Measurements from ENCODE around the gene KSR1. TPM values are rescaled to one million over a fixed set of nuclear protein-coding genes. Genes with fewer than 3 reads are reported as not detected.

KSR1 gene
- total RNA-seq, 2 donors from 2014 or later = 33.7 to 46.3 TPM

DNA sequence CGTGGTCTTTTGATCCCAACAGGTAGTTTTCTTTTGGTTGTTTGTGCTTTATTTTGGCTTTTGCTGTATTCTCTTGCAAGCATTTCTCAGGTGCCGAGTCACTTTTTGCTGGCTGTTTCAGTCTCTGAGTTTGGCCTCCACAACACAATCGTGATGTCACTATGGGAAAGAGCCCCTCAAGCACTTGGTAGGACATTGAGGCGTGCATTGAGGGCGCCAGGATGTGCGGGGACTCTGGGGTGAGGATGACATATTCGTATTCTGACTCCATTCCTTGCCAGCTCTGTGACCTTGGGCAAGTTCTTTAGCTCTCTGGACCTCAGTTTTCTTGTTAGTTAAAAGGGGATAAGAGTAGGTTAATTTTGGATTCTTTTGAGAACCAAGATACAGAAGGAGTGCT is 13.0 kb downstream of the KSR1 start:
- H3K4me3 Mint-ChIP-seq = no peak overlapping the region
- Histone ChIP-seq H3K27me3 (ENCODE audit: control insufficient read depth, insufficient read depth, low read length, poor library complexity, severe bottlenecking) (no peaks in the 10 kb centered on the region), H3K4me3 (ENCODE audit: low read length) (no peak overlapping the region), H3K9me3 (ENCODE audit: control insufficient read depth, low read length) (no peaks in the 10 kb centered on the region), H3K27ac (ENCODE audit: low read depth, low read length) (no peak overlapping the region), H3K9ac (ENCODE audit: extremely low read depth, low read length, poor library complexity, severe bottlenecking) (no peak overlapping the region), H3K4me1 (ENCODE audit: control insufficient read depth, insufficient read depth, low read length) (peaks cover 17% of the 10 kb centered on the region), H3K36me3 (ENCODE audit: control insufficient read depth, insufficient read depth, low read length) (no peaks in the 10 kb centered on the region)
- H3K27ac Mint-ChIP-seq = peak overlapping the region; percentile 76
- H3K36me3 Mint-ChIP-seq (ENCODE audit: low read depth) = no peaks in the 10 kb centered on the region
- H3K27me3 Mint-ChIP-seq (ENCODE audit: insufficient read depth) = no peaks in the 10 kb centered on the region
- no peaks in the 10 kb centered on the region for H3K9me3 Mint-ChIP-seq
- no peak for DNase-seq
- 87 to 90% methylated on average over 5 to 7 of the region's 7 CpGs for WGBS, 2 experiments (ENCODE audit: insufficient coverage in 1 of 2, insufficient read length in 1 of 2)
- peaks cover 43% of the 10 kb centered on the region for H3K4me1 Mint-ChIP-seq
- no peak for TF ChIP-seq CTCF (conservative IDR thresholded peaks at IDR 0.05)

DNA sequence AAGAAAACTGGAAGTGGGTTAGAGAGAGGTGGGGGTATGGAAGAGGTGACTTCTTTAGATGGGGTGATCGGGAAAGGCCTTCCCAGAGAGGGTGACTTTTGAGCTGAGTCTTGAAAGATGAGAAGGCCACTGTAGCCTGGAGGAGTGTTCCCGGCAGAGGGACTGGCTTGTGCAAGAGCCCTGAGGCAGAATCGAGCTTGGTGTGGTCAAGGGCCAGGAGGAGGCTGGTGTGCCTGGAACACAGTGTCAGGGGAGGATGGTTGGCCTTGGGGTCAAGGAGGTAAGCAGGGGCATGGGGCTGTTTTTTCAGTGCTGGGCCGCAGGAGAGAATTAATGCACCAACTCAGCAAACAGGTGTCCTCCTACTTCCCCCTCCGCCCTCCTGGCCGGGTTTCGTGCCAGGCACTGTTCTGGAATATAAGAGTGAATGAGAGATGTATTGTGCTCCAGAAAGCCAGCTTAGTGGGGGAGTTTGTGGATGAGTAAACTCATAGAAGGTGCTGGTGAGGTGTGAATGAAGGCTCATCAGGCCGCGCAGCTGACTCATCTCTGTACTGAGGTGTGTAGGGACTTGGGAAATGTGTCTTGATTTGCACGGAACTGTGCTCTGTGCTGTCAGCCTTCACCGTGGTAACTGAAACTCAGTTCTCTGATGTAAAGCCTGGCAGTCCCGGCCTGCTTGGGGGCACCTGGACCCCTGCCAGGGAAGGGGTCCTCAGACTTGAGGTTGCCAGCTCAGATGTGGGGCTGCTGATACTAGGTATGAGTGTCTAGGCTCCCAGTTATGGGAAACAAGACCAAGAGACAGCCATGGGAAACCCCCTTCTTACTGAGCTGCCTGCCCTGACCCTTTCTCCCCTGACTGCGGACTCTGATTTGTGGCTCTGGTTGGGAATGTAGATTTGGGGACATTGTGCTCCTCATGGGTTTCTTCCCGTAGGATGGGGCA is 15.3 kb downstream of the KSR1 start:
- H3K36me3 Mint-ChIP-seq (ENCODE audit: low read depth) = no peaks in the 10 kb centered on the region
- peak overlapping the region; percentile 56 for H3K27ac Mint-ChIP-seq
- Histone ChIP-seq H3K4me1 (ENCODE audit: control insufficient read depth, insufficient read depth, low read length) (peaks cover 13% of the 10 kb centered on the region), H3K9ac (ENCODE audit: extremely low read depth, low read length, poor library complexity, severe bottlenecking) (no peak overlapping the region), H3K27me3 (ENCODE audit: control insufficient read depth, insufficient read depth, low read length, poor library complexity, severe bottlenecking) (no peaks in the 10 kb centered on the region), H3K36me3 (ENCODE audit: control insufficient read depth, insufficient read depth, low read length) (no peaks in the 10 kb centered on the region), H3K27ac (ENCODE audit: low read depth, low read length) (no peak overlapping the region), H3K9me3 (ENCODE audit: control insufficient read depth, low read length) (no peaks in the 10 kb centered on the region), H3K4me3 (ENCODE audit: low read length) (no peak overlapping the region)
- TF ChIP-seq CTCF (conservative IDR thresholded peaks at IDR 0.05) = no peak
- no peak for DNase-seq
- H3K9me3 Mint-ChIP-seq = no peaks in the 10 kb centered on the region
- peaks cover 38% of the 10 kb centered on the region for H3K4me1 Mint-ChIP-seq
- no peak overlapping the region for H3K4me3 Mint-ChIP-seq
- WGBS, 2 experiments (ENCODE audit: insufficient coverage in 1 of 2, insufficient read length in 1 of 2) = 89 to 91% methylated on average over 6 to 14 of the region's 14 CpGs
- no peaks in the 10 kb centered on the region for H3K27me3 Mint-ChIP-seq (ENCODE audit: insufficient read depth)

DNA sequence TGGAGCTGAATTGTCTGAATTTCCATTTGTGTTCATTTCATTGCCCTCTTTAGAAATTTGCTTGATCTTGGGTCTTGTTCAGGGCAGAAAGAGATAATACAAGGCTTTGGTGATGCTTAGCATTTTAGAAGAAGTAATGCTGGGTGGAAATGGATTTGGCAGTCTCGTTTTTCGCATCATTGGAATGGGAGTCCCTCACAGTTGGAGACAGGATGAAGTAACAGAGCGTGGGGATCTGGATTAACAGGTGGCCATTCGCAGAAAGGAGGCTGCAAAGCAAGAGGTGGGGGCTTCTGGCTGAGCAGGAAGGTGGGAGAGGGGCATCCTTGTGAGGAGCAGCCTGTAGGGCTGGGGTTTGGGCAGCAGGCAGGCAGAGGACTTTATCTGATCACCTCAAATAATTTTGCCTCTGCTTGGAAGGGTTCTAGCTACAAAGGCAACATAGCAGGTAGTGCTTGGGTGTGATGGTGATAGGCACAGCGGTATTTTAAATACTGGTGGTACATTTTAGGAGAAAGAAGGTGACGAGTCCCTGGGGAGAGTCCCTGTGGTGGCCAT is 17.0 kb downstream of the KSR1 start:
- Histone ChIP-seq H3K9ac (ENCODE audit: extremely low read depth, low read length, poor library complexity, severe bottlenecking) (no peak overlapping the region), H3K36me3 (ENCODE audit: control insufficient read depth, insufficient read depth, low read length) (no peaks in the 10 kb centered on the region), H3K9me3 (ENCODE audit: control insufficient read depth, low read length) (no peaks in the 10 kb centered on the region), H3K27ac (ENCODE audit: low read depth, low read length) (no peak overlapping the region), H3K4me3 (ENCODE audit: low read length) (no peak overlapping the region), H3K27me3 (ENCODE audit: control insufficient read depth, insufficient read depth, low read length, poor library complexity, severe bottlenecking) (no peaks in the 10 kb centered on the region), H3K4me1 (ENCODE audit: control insufficient read depth, insufficient read depth, low read length) (peaks cover 12% of the 10 kb centered on the region)
- Mint-ChIP-seq H3K4me1 (peaks cover 38% of the 10 kb centered on the region), H3K4me3 (no peak overlapping the region), H3K27me3 (ENCODE audit: insufficient read depth) (no peaks in the 10 kb centered on the region), H3K9me3 (no peaks in the 10 kb centered on the region), H3K36me3 (ENCODE audit: low read depth) (no peaks in the 10 kb centered on the region), H3K27ac (peak overlapping the region; percentile 2)
- 70 to 75% methylated on average over 5 to 6 of the region's 6 CpGs for WGBS, 2 experiments (ENCODE audit: insufficient coverage in 1 of 2, insufficient read length in 1 of 2)
- no peak for DNase-seq
- no peak for TF ChIP-seq CTCF (conservative IDR thresholded peaks at IDR 0.05)
